ENCODE results near the gene ZNF282.

DNA sequence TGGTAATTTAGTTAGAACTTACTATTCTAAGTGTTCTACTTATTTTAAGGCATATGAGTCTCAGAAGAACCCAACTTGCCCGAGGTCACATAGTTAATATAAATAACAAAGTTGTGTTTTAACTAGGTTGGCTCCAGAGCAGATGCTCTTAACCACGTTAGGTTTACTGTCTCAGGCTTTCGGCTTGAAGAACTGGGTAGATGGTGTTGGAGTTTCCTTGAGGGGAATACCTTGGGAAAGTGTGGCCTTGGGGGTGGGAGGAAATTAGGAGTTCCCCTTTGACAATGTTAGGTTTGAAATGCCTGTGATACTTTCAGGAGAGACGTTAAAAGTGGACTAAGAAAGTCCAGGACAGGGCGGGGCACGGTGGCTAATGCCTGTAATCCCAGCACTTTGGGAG, 38.4 kb upstream of the ZNF282 start:
- TF ChIP-seq ZFP30 (CRISPR knock-in tag; IDR thresholded peaks at IDR 0.05) (no peak), ZFP3 (CRISPR knock-in tag; IDR thresholded peaks at IDR 0.05) (no peak), TCF4 (CRISPR knock-in tag; IDR thresholded peaks at IDR 0.05; ENCODE audit: borderline replicate concordance) (no peak)
- TF ChIP-seq, protein P1, sequence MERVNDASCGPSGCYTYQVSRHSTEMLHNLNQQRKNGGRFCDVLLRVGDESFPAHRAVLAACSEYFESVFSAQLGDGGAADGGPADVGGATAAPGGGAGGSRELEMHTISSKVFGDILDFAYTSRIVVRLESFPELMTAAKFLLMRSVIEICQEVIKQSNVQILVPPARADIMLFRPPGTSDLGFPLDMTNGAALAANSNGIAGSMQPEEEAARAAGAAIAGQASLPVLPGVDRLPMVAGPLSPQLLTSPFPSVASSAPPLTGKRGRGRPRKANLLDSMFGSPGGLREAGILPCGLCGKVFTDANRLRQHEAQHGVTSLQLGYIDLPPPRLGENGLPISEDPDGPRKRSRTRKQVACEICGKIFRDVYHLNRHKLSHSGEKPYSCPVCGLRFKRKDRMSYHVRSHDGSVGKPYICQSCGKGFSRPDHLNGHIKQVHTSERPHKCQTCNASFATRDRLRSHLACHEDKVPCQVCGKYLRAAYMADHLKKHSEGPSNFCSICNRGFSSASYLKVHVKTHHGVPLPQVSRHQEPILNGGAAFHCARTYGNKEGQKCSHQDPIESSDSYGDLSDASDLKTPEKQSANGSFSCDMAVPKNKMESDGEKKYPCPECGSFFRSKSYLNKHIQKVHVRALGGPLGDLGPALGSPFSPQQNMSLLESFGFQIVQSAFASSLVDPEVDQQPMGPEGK (CRISPR knock-in tag; IDR thresholded peaks at IDR 0.05; ENCODE audit: borderline replicate concordance): no peak
- TF ChIP-seq, protein P2, sequence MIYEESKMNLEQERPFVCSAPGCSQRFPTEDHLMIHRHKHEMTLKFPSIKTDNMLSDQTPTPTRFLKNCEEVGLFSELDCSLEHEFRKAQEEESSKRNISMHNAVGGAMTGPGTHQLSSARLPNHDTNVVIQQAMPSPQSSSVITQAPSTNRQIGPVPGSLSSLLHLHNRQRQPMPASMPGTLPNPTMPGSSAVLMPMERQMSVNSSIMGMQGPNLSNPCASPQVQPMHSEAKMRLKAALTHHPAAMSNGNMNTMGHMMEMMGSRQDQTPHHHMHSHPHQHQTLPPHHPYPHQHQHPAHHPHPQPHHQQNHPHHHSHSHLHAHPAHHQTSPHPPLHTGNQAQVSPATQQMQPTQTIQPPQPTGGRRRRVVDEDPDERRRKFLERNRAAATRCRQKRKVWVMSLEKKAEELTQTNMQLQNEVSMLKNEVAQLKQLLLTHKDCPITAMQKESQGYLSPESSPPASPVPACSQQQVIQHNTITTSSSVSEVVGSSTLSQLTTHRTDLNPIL (CRISPR knock-in tag; IDR thresholded peaks at IDR 0.05; ENCODE audit: low read depth): no peak
- TF ChIP-seq, protein P3, sequence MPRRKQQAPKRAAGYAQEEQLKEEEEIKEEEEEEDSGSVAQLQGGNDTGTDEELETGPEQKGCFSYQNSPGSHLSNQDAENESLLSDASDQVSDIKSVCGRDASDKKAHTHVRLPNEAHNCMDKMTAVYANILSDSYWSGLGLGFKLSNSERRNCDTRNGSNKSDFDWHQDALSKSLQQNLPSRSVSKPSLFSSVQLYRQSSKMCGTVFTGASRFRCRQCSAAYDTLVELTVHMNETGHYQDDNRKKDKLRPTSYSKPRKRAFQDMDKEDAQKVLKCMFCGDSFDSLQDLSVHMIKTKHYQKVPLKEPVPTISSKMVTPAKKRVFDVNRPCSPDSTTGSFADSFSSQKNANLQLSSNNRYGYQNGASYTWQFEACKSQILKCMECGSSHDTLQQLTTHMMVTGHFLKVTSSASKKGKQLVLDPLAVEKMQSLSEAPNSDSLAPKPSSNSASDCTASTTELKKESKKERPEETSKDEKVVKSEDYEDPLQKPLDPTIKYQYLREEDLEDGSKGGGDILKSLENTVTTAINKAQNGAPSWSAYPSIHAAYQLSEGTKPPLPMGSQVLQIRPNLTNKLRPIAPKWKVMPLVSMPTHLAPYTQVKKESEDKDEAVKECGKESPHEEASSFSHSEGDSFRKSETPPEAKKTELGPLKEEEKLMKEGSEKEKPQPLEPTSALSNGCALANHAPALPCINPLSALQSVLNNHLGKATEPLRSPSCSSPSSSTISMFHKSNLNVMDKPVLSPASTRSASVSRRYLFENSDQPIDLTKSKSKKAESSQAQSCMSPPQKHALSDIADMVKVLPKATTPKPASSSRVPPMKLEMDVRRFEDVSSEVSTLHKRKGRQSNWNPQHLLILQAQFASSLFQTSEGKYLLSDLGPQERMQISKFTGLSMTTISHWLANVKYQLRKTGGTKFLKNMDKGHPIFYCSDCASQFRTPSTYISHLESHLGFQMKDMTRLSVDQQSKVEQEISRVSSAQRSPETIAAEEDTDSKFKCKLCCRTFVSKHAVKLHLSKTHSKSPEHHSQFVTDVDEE (CRISPR knock-in tag; IDR thresholded peaks at IDR 0.05): no peak

All from SK-N-SH treated with all-trans-retinoic acid at 6 μM for 48 hours (cell line).